HL-60/S4 treated with retinoic acid at 250 ng/mL for 4 days and 3 days (cell line): Measurements from ENCODE around the gene BTG1.

Experiments
- in situ Hi-C: fragments of 300-500 bp; cut with MboI; formaldehyde crosslinking; loops from 2 replicates; pipeline ENCODE4 v1.7.0; 2022; ENCODE audit warnings: low sequenced_read_pairs

The BTG1 gene

DNA sequence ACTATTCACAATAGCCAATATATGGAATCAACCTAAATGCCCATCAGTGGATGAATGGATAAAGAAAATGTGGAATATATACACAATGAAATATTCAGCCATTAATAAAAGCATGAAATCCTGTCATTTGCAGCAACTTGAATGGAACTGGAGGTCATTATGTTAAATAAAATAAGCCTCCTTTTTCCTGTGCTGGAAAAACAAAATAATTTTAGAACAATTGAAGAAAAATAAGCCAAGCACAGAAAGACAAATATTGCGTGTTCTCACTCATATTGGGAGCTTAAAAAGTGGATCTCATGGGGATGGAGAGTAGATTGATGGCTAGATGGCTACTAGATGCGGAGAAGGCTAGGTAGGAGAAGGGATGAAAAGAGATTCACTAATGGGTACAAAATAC, 6.3 kb upstream of the BTG1 start:
- in situ Hi-C loops, result no loop called here

DNA sequence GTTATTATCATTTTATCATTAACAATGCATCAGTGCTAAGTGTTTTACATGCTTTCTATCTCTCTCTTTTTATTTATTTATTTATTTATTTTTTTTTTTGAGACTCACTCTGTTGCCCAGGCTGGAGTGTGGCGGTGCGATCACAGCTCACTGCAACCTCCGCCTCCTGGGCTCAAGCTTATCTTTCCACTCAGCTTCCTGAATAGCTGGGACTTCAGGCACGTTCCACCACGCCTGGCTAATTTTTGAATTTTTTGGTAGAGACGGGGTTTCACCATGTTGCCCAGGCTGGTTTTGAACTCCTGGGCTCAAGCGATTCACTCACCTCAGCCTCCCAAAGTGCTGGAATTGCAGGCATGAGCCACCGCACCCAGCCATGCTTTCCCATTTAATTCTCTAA, 3.9 kb upstream of the BTG1 start:
- in situ Hi-C loops, result loop anchor here (25.0 kb wide), 2 partner anchors 337 to 413 kb away; no protein-coding TSS in a partner anchor

DNA sequence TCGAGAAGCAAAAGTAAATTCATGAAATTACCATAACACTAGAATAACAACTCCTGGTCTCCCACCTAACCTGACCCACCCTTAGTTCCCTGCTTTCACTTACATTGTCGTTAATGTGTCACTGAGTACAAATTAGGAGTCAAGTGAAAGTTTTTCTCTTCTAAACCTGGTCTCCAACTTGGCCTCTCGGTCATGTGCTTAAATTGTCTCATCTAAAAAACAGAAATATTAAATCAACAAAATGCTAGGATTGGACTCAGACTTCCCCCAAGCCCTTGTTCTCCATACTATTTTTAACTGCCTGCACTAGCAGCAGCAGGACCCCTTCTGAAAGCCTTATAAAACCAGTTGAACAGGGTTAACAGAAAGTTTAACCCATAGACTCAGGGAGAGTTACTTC, 1.8 kb upstream of the BTG1 start:
- in situ Hi-C loops, result loop anchor here (25.0 kb wide), 2 partner anchors 335 to 415 kb away; no protein-coding TSS in a partner anchor

- in situ Hi-C loops, result loop anchor here (25.0 kb wide), 2 partner anchors 334 to 416 kb away; no protein-coding TSS in a partner anchor
These were observed 1.0 kb upstream of the BTG1 start for GRCh38 chr12:92146497-92147224.

GRCh38 chr12:92145481-92145730, 240 bp downstream of the BTG1 start:
- in situ Hi-C loops, result loop anchor here (25.0 kb wide), 2 partner anchors 333 to 417 kb away; no protein-coding TSS in a partner anchor

DNA sequence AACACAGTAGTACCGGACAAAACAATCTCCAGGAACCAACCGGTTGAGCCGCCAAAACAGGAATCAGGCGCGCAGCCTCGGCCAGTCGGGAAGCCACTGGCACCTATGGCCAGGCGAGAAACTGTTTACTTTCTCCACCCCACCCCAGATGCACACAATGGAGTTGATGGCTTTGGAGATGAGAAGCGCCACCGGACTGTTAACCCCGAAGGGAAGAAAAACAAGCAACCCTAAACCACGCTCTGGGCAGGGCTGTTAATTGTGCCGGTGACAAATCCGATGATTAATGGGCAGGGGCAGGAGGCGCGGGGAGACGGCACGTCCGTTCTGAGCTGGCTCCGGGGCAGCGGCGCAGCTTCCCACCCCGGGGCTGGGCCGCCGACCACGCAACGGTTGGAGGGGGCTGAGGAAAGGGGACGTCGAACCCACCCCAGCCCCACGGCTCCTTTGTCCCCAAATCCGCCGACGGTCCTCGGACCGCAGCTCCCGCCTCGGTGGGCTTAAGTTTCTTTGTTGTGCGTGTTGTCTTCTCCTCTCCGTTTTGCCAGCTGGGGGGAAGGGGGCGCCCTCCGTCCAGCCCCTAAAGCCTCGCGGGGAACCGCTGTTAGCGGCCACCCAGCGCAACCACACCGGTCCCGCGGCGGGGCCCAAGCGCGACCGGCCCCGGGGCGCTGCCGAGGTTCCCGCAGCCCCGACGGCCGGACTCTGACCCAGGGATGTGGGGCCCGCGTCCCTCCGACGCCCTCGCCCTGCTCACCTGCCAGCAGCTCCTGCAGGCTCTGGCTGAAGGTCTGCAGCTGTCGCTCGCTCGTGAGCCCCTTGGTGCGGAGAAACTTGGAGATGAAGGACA, 790 bp downstream of the BTG1 start:
- in situ Hi-C loops, result loop anchor here (25.0 kb wide), 2 partner anchors 333 to 417 kb away; no protein-coding TSS in a partner anchor

DNA sequence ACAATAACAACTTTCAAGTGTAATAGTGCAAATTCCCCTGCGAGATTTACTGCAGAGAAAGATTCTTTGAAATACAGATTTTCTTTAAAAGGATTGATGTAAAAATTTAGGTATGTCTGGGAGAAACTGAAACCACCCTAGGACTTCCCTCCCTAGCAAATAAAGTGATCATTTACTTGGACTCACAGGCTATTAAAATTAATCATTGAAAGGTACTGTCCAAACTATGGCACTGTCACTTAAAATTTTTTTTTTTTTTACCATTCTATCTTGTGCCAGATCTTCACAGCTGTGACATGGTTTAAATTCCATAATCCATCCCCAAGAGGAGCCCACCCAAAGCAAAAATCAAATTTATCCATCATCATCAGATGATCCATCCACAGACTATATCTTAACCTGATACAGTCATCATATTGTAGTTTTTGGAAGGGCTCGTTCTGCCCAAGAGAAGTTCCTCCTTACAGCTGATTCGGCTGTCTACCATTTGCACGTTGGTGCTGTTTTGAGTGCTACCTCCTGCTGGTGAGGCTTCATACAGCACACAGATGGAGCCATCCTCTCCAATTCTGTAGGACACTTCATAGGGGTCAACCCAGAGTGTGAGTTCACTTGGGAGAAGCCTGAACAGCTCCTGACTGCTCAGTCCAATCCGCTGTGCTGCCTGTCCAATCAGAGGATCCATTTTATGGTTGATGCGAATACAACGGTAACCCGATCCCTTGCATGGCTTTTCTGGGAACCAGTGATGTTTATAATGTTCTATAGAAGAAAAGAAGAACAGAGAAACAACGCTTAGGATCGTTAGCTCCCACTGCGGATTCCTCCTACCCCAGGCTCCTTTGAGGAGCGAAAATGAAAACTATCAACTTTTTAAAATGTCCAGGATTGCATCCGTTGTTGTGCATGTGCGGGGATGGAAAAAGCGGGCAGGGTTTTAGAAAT, 1.7 kb downstream of the BTG1 start:
- in situ Hi-C loops, result loop anchor here (25.0 kb wide), 2 partner anchors 332 to 418 kb away; no protein-coding TSS in a partner anchor

DNA sequence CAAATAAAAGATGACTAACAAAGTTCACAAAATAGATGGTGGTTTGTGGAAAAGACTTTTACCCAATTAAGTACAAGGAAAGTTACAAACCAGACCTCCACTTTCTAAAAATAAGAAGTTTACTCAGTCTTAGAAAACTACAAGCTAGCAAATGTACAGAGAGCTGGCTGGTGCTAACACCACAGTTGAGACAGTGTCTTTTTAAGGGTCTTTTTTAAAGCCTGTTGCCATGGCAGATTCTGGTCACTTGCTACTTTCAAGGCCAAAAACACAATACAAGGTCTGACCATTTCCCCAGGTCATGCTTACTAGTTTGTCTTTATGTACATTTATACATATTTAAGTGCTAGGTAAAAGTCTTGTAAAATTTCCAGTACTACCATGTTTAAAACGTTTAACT, 2.4 kb downstream of the BTG1 start:
- in situ Hi-C loops, result loop anchor here (25.0 kb wide), 2 partner anchors 331 to 419 kb away; no protein-coding TSS in a partner anchor

DNA sequence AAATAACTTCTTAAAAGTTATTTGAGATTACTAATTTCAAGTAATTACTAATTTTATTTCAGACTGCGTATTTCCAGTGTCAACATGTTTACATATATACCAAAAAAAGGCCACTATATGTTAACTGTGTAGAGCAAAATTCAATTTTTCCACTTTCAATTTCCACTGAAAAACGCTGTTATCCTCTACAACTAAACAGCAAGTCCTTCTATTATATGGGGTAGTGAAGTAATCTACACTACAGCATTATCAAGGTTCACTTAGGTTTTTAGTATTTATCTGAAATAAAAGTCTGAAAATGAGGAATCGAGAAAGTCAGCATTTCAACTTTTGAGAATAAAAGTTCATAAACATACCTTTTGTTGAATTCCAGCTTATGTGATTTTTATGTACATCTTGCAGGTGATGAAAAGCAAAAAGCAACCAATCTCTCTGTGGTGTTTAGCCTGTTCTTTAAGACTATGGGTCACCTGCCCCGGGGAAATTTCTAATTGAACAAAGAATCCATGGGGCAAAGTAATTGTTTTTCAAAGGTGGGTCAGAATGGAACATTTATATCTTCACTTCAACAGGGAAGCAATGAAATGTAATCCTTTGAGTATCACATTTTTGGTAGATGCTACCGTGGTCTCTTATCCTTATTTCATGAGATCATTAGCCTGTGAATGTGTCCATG, 3.3 kb downstream of the BTG1 start:
- in situ Hi-C loops, result loop anchor here (25.0 kb wide), 2 partner anchors 330 to 420 kb away; no protein-coding TSS in a partner anchor

DNA sequence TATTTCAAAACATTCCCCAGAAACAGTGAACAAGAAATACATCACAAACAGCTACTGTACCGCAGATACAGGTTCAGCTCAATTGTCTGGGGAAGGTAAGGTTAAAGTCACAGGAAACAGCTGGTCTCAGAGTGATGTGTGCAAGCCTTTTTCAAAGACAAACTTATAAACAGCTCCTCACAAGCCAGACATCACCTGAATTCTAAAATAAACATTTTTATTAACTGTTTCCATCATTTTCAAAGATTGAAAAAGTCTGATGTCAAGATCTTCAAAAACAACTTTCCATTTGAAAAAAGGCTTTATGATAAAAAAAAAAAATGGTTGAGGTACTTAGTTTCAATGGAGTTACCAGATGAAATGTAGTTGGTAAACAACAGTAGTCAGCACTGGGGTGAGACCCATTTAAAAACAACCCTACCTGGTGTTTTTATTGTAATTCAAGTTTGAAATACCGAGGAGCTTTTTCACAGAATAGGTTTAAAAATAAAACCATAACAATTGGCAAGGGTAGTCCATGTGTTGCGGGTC, 4.0 kb downstream of the BTG1 start:
- in situ Hi-C loops, result loop anchor here (25.0 kb wide), 2 partner anchors 329 to 421 kb away; no protein-coding TSS in a partner anchor

- in situ Hi-C loops, result loop anchor here (25.0 kb wide), 2 partner anchors 329 to 421 kb away; no protein-coding TSS in a partner anchor
These were observed 4.6 kb downstream of the BTG1 start for GRCh38 chr12:92140896-92141536.

DNA sequence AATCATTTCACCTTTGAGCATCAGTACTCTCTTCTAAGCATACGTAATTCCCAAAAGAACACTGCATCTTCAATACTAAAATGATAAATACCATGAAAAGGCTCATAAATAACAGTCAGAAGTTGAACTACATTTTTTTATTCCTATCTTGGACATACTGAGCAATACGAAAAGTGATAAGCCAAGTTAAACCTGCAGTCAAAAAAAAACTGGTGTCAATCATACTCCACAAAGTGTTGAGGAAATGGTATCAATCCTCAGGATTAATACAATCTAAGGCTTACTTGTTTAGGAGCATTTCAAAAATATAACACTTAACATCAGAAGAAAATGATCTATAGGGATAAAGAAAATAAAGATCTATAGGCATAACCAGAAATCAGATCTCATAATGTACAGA, 5.5 kb downstream of the BTG1 start:
- in situ Hi-C loops, result loop anchor here (25.0 kb wide), 2 partner anchors 328 to 422 kb away; no protein-coding TSS in a partner anchor

GRCh38 chr12:92139634-92140150, 6.0 kb downstream of the BTG1 start:
- in situ Hi-C loops, result loop anchor here (25.0 kb wide), 2 partner anchors 327 to 423 kb away; no protein-coding TSS in a partner anchor

- in situ Hi-C loops, result loop anchor here (25.0 kb wide), 2 partner anchors 326 to 424 kb away; no protein-coding TSS in a partner anchor
These were observed 7.0 kb downstream of the BTG1 start for GRCh38 chr12:92138626-92139025.

- in situ Hi-C loops, result loop anchor here (25.0 kb wide), 2 partner anchors 326 to 424 kb away; no protein-coding TSS in a partner anchor
These were observed 7.5 kb downstream of the BTG1 start for GRCh38 chr12:92138144-92138543.

DNA sequence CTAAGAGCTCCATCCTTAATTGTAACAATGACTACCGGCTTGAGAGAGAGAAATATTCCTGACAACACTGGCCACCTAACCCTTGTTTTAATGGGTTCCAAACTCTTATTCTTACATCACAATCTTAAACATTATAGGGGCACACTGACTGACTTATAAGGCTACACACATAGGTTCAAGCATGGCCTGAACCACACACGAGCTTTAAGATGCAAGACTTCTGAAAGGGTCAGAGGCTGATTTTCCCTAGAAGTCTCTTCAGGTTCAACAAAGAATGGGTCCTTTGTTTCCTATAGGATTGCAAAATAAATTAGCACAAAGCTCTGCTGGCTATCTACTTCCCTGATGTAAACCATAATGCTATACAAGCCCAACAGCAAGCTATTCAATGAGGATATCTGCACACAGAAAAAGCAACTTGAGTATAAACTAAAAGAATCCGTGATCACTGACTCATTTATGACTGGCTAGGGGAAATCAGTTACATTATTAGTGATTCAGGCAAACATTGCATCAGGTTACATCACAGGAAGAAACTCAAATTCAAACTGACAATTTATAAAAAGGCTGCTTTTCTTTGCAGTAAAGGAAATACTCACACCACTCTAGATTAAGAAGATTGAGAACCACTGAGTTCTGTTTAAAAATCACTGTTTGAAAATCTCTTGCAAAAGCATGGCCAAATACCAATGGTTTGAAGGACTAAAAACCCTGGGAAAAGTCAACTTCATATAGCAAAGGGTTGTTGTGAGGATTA, 8.5 kb downstream of the BTG1 start:
- in situ Hi-C loops, result loop anchor here (25.0 kb wide), 2 partner anchors 325 to 425 kb away; no protein-coding TSS in a partner anchor

- in situ Hi-C loops, result loop anchor here (25.0 kb wide), 2 partner anchors 324 to 426 kb away; no protein-coding TSS in a partner anchor
These were observed 9.5 kb downstream of the BTG1 start for GRCh38 chr12:92136026-92136730.
